ENCODE data around the gene FMO2.

FMO2 gene

GRCh38 chr1:171251952-171252300 lies 66.8 kb downstream of the FMO2 start:
- DNase-seq (no peak), ATAC-seq (no peak)
- H3K4me1 Mint-ChIP-seq: peaks cover 7% of the 10 kb centered on the region
- H3K36me3 Mint-ChIP-seq (ENCODE audit: low read depth): no peaks in the 10 kb centered on the region
- no peak overlapping the region for H3K27ac Mint-ChIP-seq
- H3K4me3 Mint-ChIP-seq: peak overlapping the region; percentile 78
- peaks cover 34% of the 10 kb centered on the region for H3K27me3 Mint-ChIP-seq
- no peaks in the 10 kb centered on the region for H3K9me3 Mint-ChIP-seq

DNA sequence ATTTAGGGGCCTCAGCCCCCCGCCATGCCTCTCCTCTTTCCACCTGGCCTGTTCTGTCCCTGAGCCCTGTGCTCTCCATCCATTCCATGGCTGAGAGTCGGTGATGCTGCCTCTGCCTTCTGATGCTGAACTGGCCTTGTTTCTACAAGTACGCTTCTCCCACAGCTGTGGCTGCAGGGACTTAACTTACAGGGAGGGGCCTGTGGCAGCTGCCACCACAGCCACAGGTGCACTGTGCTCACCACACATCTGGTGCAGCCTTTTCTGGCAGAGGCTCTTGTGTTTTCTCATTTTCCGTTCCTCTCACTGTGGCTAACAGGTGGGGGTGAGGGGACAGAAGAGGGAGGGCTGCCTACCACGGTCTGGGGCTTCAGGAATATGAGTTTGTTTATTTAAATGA lies 67.4 kb downstream of the FMO2 start:
- no peak for ATAC-seq
- no peaks in the 10 kb centered on the region for H3K9me3 Mint-ChIP-seq
- H3K27me3 Mint-ChIP-seq: peaks cover 34% of the 10 kb centered on the region
- H3K4me3 Mint-ChIP-seq: no peak overlapping the region
- no peak overlapping the region for H3K27ac Mint-ChIP-seq
- H3K4me1 Mint-ChIP-seq: peaks cover 7% of the 10 kb centered on the region
- no peak for DNase-seq
- no peaks in the 10 kb centered on the region for H3K36me3 Mint-ChIP-seq (ENCODE audit: low read depth)

GRCh38 chr1:171254859-171255258 lies 69.8 kb downstream of the FMO2 start:
- Mint-ChIP-seq H3K36me3 (ENCODE audit: low read depth) (no peaks in the 10 kb centered on the region), H3K9me3 (no peaks in the 10 kb centered on the region), H3K27ac (no peak overlapping the region), H3K4me1 (peaks cover 7% of the 10 kb centered on the region), H3K27me3 (peaks cover 26% of the 10 kb centered on the region), H3K4me3 (no peak overlapping the region)
- DNase-seq (no peak), ATAC-seq (no peak)

GRCh38 chr1:171256940-171257606 lies 72.0 kb downstream of the FMO2 start:
- Mint-ChIP-seq H3K27me3 (peaks cover 17% of the 10 kb centered on the region), H3K4me3 (no peak overlapping the region), H3K4me1 (peaks cover 3% of the 10 kb centered on the region), H3K27ac (no peak overlapping the region), H3K9me3 (no peaks in the 10 kb centered on the region), H3K36me3 (ENCODE audit: low read depth) (no peaks in the 10 kb centered on the region)
- no peak for ATAC-seq
- no peak for DNase-seq

DNA sequence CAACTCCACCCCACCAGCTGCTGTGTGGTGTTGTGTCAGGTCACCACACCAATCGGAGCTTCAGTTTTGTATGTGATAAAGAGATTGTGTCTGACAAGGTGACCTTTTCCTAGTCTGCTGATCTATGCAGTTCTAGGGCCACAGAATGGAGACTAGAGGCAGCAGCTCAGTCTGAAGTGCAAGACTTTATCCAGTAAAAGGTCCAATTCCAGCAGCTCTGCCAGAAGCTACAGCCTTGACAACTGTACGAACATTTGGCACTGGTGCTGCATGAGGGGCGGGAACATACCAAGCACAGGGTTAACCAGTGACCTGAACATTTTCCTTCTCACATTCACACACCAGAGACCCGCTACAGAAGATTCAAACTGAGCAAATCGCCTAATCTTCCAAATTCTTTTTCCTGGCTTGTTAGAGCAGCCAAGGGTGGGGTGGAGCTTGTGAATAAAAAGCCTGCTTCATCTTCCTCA lies 72.5 kb downstream of the FMO2 start:
- no peaks in the 10 kb centered on the region for H3K9me3 Mint-ChIP-seq
- ATAC-seq (no peak), DNase-seq (no peak)
- no peaks in the 10 kb centered on the region for H3K4me1 Mint-ChIP-seq
- no peak overlapping the region for H3K4me3 Mint-ChIP-seq
- H3K27me3 Mint-ChIP-seq: peaks cover 13% of the 10 kb centered on the region
- H3K36me3 Mint-ChIP-seq (ENCODE audit: low read depth): no peaks in the 10 kb centered on the region
- H3K27ac Mint-ChIP-seq: no peak overlapping the region

GRCh38 chr1:171258429-171258828 lies 73.3 kb downstream of the FMO2 start:
- H3K27me3 Mint-ChIP-seq: peaks cover 8% of the 10 kb centered on the region

GRCh38 chr1:171258943-171259342 lies 73.8 kb downstream of the FMO2 start:
- Mint-ChIP-seq H3K36me3 (ENCODE audit: low read depth) (no peaks in the 10 kb centered on the region), H3K9me3 (no peaks in the 10 kb centered on the region), H3K27me3 (peaks cover 8% of the 10 kb centered on the region), H3K27ac (no peak overlapping the region), H3K4me1 (no peaks in the 10 kb centered on the region), H3K4me3 (no peak overlapping the region)
- no peak for DNase-seq
- ATAC-seq: no peak

More at GRCh38 chr1:171258429-171258828, 73.3 kb downstream of the FMO2 start:
- no peaks in the 10 kb centered on the region for H3K9me3 Mint-ChIP-seq
- H3K4me1 Mint-ChIP-seq: no peaks in the 10 kb centered on the region
- H3K4me3 Mint-ChIP-seq: no peak overlapping the region
- no peak overlapping the region for H3K27ac Mint-ChIP-seq
- DNase-seq (no peak), ATAC-seq (no peak)
- no peaks in the 10 kb centered on the region for H3K36me3 Mint-ChIP-seq (ENCODE audit: low read depth)

Data from activated naive CD8-positive, alpha-beta T cell treated with anti-CD3 and anti-CD28 coated beads, Interleukin-2, amount 50 U/mL, for 24 hours (primary cell).